T-cell (primary cell): Measurements from ENCODE around the gene FIBCD1. TPM values are rescaled to one million over a fixed set of nuclear protein-coding genes. Genes with fewer than 3 reads are reported as not detected.

Experiments used
- ATAC-seq, 4 experiments: fragments of 200-7000 bp in 3 of 4; fragments of 150-1000 bp in 1 of 4; cut with Tn5 transposase; replicated peaks in 1 of 4; 1 replicate in 3 of 4; 2 replicates in 1 of 4; pipeline ENCODE4 v1.10.0; 2021; ENCODE audit warnings: moderate library complexity in 3 of 4, mild to moderate bottlenecking in 2 of 4, moderate number of reproducible peaks in 1 of 4
- CTCF ChIA-PET, 2 donors: fragments of 300-600 bp; sonication (Branson Sonifier 250); formaldehyde crosslinking; loops; one replicate each; lab custom pipeline; 2022; ENCODE audit warnings: antibody characterized with exemption in 2 of 2; lab: Charles Lee
- POLR2A ChIA-PET, 2 donors: fragments of 300-600 bp; sonication (Branson Sonifier 250); formaldehyde crosslinking; loops; one replicate each; lab custom pipeline; 2022; ENCODE audit warnings: antibody characterized with exemption in 2 of 2; lab: Charles Lee
- DNase-seq, 35 experiments: peaks; one replicate each; pipeline versions ENCODE4 v3.0.0 to v3.0.0-alpha.2; 2013 to 2023
- H3K27ac ChIP-seq: one replicate; pipeline ENCODE4 v1.5.1; 2013; ENCODE audit warnings: low read length
- H3K27me3 ChIP-seq, 2 experiments: replicated peaks in 1 of 2; 1 replicate in 1 of 2; 2 replicates in 1 of 2; pipeline versions ENCODE4 v1.6.1 to v1.7.0; 2013; ENCODE audit warnings: low read length in 1 of 2, mixed read lengths in 1 of 2; ENCODE audit not compliant: control insufficient read depth in 2 of 2, insufficient read depth in 2 of 2; ENCODE audit errors: extremely low read depth in 1 of 2
- H3K36me3 ChIP-seq, 2 donors: 1 replicate in 1 of 2; 2 replicates in 1 of 2; pipeline versions ENCODE4 v1.6.1 to v1.7.0; 2013; ENCODE audit warnings: low read length in 1 of 2; ENCODE audit not compliant: control insufficient read depth in 2 of 2, insufficient read depth in 1 of 2; ENCODE audit errors: extremely low read depth in 1 of 2
- H3K4me1 ChIP-seq, 2 experiments: 1 replicate in 1 of 2; 2 replicates in 1 of 2; pipeline versions ENCODE4 v1.6.1 to v1.7.0; 2013; ENCODE audit warnings: low read length in 2 of 2, mixed read lengths in 1 of 2; ENCODE audit not compliant: insufficient read depth in 2 of 2, control insufficient read depth in 1 of 2; ENCODE audit errors: extremely low read depth in 1 of 2
- H3K4me3 ChIP-seq, 2 donors: 1 replicate in 1 of 2; 2 replicates in 1 of 2; pipeline versions ENCODE4 v1.5.1 to v1.7.0; 2013; ENCODE audit warnings: mild to moderate bottlenecking in 2 of 2, low read length in 1 of 2, moderate library complexity in 1 of 2; ENCODE audit not compliant: control insufficient read depth in 1 of 2; ENCODE audit errors: extremely low read depth in 1 of 2
- H3K9me3 ChIP-seq: 2 replicates; pipeline ENCODE4 v1.7.0; 2013
- H3K27ac Mint-ChIP-seq, 2 donors: one replicate each; pipeline ENCODE4 v1.8.0; 2020 to 2021; ENCODE audit warnings: mild to moderate bottlenecking in 2 of 2, mixed read lengths in 2 of 2
- H3K27me3 Mint-ChIP-seq, 2 donors: one replicate each; pipeline ENCODE4 v1.8.0; 2021 to 2022; ENCODE audit warnings: mixed read lengths in 2 of 2
- H3K36me3 Mint-ChIP-seq: one replicate; pipeline ENCODE4 v1.8.0; 2021; ENCODE audit warnings: mixed read lengths
- H3K4me1 Mint-ChIP-seq, 3 donors: one replicate each; pipeline ENCODE4 v1.8.0; 2020 to 2022; ENCODE audit warnings: mixed read lengths in 3 of 3, mild to moderate bottlenecking in 1 of 3
- H3K4me3 Mint-ChIP-seq, 3 donors: one replicate each; pipeline ENCODE4 v1.8.0; 2020 to 2022; ENCODE audit warnings: mild to moderate bottlenecking in 3 of 3, mixed read lengths in 3 of 3, moderate library complexity in 3 of 3
- H3K9me3 Mint-ChIP-seq, 3 donors: one replicate each; pipeline ENCODE4 v1.8.0; 2020 to 2022; ENCODE audit warnings: mixed read lengths in 3 of 3
- WGBS: methylation state at CpG from one replicate; pipeline ENCODE4 v1.1.5; 2013; ENCODE audit warnings: missing lambda C conversion rate; ENCODE audit not compliant: insufficient coverage; 5-methylcytosine and 5-hydroxymethylcytosine counted together
- total RNA-seq, 35 experiments: library from RNA in 6 of 35; stranded (reverse) in 6 of 35; fragments of 120-200 nt in 1 of 35; gene quantifications; one replicate each; pipeline versions ENCODE4 v1.2.1 to v1.2.4 and lab custom pipeline; 2013 to 2026

FIBCD1 gene
- total RNA-seq, 5 donors from 2014 or later (not counting 1 experiment from before 2014, with no cell fraction given) = not detected

DNA sequence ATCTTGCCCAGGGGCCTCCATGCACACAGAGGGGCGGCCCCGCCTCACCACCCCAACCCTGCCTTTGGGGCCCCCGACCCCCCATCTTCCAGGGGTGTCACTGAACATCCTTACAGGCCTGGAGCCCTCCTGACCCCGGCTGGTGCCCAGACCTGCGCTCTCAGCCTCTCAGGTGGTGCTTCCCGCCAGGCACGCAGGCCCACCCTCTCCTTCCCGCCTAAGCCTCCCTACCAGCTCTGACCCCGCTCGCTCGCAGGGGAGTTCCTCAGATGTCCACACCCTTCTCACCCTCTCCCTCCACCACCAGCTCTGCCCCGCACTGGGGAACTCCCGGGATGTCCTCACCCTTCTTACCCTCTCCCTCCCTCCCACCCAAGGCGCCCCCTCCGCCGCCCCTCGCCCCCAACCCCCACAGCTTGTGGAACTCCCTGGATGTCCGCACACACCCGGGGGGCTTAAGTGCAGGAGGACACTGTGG lies 30.1 kb downstream of the FIBCD1 start:
- H3K4me3 ChIP-seq = no peak overlapping the region
- no peaks in the 10 kb centered on the region for H3K36me3 ChIP-seq
- Mint-ChIP-seq H3K36me3 (no peaks in the 10 kb centered on the region), H3K9me3 (no peaks in the 10 kb centered on the region), H3K27me3 (peaks cover 0 to 9% of the 10 kb centered on the region in 2 donors), H3K4me3 (no peak overlapping the region), H3K4me1 (no peaks in the 10 kb centered on the region), H3K27ac (no peak overlapping the region)
- 78% methylated on average over 9 of the region's 19 CpGs for WGBS
- ChIA-PET POLR2A (no interaction called here), CTCF (no interaction called here)
- no peak for ATAC-seq
- no peak for DNase-seq
- H3K27ac ChIP-seq = no peak overlapping the region
- no peaks in the 10 kb centered on the region for H3K9me3 ChIP-seq
- peaks cover 0 to 23% of the 10 kb centered on the region in 2 experiments for H3K27me3 ChIP-seq
- H3K4me1 ChIP-seq = no peaks in the 10 kb centered on the region

DNA sequence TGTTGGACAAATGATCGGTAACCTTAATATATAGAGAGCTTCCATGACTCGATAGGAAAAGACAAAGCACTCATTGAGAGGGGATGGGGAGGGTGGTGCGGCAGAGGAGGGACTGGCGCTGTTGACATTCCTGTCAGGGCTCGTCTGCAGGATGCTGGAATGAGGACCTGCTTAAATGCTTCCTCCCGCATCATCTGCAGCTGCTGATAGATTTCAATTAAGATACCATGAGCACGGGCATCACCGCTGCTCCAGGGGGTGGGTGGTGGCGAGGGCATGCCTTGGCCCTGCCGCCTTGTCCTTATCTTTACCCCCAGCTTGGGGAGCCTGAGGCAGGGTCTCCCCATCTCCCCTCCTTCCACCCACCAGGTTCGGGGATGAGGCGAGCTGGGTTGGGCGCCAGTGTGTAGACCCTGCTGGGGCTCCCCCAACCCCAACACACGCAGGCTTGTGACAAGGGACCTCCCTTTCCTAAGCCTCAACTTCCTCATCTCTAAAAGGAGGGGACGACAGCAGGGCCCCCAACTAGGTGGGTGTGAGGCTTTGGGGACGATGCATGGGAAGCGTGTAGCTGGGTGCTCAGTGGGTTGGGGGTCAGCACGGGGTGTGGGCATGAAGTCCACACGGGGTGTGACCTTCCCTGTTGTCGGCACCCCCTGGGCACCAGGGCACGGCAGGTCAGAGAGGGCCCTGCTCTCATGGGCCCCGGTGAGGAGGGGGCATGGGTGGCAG lies 30.7 kb downstream of the FIBCD1 start:
- no peak for DNase-seq
- no peak overlapping the region for H3K27ac Mint-ChIP-seq

DNA sequence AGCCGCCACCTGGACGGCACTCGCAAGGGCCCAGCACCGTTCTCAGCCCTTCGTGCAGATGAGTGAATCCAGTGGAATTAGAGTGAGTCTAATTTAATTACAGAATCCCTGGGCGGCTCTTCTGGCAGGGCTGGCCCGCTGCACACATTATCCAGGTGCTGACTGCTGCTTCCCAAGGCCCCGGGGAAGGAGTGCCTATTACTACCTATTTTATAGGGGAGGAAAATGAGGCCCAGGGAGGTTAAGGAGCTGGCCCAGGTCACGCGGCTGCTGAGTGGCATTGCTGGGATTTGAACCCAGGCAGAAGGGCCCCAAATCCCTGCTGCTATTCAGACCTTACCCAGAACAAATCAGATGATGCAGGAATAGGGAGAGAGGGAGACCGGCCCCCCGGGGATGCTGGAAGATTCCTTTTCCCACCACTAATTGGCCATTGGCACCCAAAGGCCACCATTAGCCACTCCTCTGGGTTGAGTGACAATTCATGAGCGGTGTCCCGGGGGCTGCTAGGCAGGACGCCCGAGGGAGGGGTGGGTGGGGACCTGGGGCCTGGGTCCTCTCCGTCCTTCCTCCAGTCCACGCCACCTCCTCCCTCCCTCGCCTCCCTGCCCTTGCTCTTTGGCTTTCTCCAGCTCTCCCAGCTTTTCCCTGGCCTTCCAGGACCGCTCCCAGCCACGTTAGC lies 32.2 kb downstream of the FIBCD1 start:
- ChIA-PET CTCF (no interaction called here), POLR2A (no interaction called here)
- Histone ChIP-seq H3K4me1 (no peaks in the 10 kb centered on the region), H3K27me3 (peaks cover 0 to 37% of the 10 kb centered on the region in 2 experiments), H3K27ac (no peak overlapping the region), H3K9me3 (no peaks in the 10 kb centered on the region), H3K36me3 (no peaks in the 10 kb centered on the region), H3K4me3 (no peak overlapping the region)
- ATAC-seq = no peak
- H3K4me1 Mint-ChIP-seq = no peaks in the 10 kb centered on the region
- WGBS = 76% methylated on average over 12 of the region's 21 CpGs
- H3K9me3 Mint-ChIP-seq = no peaks in the 10 kb centered on the region
- peaks cover 0 to 11% of the 10 kb centered on the region in 2 donors for H3K27me3 Mint-ChIP-seq
- H3K4me3 Mint-ChIP-seq = no peak overlapping the region
- H3K36me3 Mint-ChIP-seq = no peaks in the 10 kb centered on the region
- no peak overlapping the region for H3K27ac Mint-ChIP-seq
- DNase-seq = no peak

More for the DNA sequence above, 30.7 kb downstream of the FIBCD1 start:
- POLR2A ChIA-PET = no interaction called here
- Mint-ChIP-seq H3K4me3 (no peak overlapping the region), H3K4me1 (no peaks in the 10 kb centered on the region), H3K36me3 (no peaks in the 10 kb centered on the region), H3K27me3 (peaks cover 0 to 11% of the 10 kb centered on the region in 2 donors), H3K9me3 (no peaks in the 10 kb centered on the region)
- Histone ChIP-seq H3K4me3 (no peak overlapping the region), H3K27ac (no peak overlapping the region), H3K36me3 (no peaks in the 10 kb centered on the region), H3K4me1 (no peaks in the 10 kb centered on the region), H3K27me3 (peaks cover 0 to 28% of the 10 kb centered on the region in 2 experiments), H3K9me3 (no peaks in the 10 kb centered on the region)
- ATAC-seq = no peak
- WGBS = 68% methylated on average over 14 of the region's 22 CpGs
- CTCF ChIA-PET = no interaction called here

DNA sequence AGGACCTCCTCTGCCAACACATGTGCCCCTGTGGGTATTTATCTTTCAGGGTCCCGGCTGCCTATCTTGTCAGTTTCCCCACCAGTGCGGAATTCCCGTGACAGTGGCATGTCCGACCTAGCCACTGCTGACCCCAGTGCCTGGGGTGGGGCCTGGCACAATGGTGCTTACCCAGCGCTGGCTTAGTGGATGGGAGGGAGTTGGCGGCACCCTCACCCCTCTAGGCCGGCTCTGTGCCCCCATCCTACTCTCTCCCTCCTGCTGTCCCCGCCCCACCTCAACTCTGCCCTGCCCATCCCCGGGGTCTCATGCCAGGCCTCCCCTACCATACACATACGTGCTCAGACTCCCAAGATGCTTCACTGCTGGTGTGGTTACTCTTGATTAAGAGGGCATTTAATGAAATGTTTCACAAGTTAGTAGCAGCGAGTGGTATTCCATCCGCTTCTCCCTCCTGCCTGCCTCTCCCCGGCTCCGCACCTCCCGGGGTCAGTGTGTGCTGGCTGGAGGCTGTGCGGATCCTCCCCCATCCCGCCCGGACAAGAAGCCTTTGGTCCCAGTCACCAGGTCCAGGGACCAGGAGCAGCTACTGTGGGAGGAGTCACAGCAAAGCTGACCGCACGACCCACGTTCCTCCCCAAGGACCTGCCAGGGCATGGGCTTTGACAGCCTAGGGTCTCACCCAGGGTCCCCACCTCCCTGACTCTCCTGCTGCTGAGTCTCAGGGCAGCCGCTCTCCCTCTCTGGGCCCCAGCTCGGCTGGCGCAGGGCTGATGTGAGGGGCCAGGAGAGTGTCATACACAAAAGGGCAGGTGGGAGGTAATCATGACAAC lies 32.9 kb downstream of the FIBCD1 start:
- Histone ChIP-seq H3K9me3 (no peaks in the 10 kb centered on the region), H3K4me3 (no peak overlapping the region), H3K27ac (no peak overlapping the region), H3K27me3 (peaks cover 0 to 37% of the 10 kb centered on the region in 2 experiments), H3K36me3 (no peaks in the 10 kb centered on the region), H3K4me1 (no peaks in the 10 kb centered on the region)
- ChIA-PET CTCF (no interaction called here), POLR2A (no interaction called here)
- ATAC-seq (no peak), DNase-seq (no peak)
- Mint-ChIP-seq H3K4me3 (no peak overlapping the region), H3K4me1 (no peaks in the 10 kb centered on the region), H3K27ac (no peak overlapping the region), H3K9me3 (no peaks in the 10 kb centered on the region), H3K36me3 (no peaks in the 10 kb centered on the region), H3K27me3 (peaks cover 0 to 11% of the 10 kb centered on the region in 2 donors)
- WGBS = 86% methylated on average over 10 of the region's 24 CpGs

DNA sequence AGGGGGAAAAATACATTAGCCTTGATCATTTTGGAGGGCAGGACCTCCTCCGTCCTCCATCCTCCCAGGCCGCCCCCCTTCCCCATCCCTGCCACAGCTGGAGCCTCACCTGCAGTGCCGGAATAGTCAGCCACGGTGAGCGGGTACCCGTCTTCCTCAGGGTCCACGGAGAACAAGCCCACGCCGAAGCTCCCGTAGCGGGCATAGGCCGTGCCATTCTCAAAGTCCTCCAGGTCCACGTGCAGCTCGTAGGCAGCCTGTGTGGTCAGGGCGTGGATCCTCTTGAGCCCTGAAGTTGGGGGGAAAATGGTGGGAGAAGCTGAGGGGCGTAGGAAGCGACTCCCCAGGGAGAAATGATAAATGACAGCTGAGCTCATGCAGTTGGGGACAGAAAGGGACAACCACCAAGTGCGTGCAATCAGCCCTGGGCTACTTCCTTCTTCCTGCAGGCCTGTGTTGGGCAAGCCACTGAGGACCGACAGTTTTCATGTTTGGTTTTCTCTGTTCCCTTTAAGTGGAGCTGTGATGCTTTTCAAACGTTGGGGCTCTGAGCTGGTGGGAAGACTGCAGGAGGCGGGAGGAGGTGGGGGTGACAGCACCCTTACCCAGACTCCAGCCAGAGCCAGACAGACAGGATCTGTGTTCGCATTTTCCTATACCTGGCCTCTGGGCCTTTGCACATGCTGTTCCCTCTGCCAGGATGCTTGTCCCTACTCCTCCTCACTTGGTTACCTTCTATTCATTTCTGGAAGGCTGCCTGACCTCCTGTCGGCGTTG lies 33.7 kb downstream of the FIBCD1 start:
- ChIA-PET POLR2A (no interaction called here), CTCF (no interaction called here)
- Histone ChIP-seq H3K4me3 (no peak overlapping the region), H3K36me3 (no peaks in the 10 kb centered on the region), H3K4me1 (no peaks in the 10 kb centered on the region), H3K27me3 (peaks cover 0 to 44% of the 10 kb centered on the region in 2 experiments), H3K9me3 (no peaks in the 10 kb centered on the region), H3K27ac (no peak overlapping the region)
- Mint-ChIP-seq H3K4me3 (no peak overlapping the region), H3K27ac (no peak overlapping the region), H3K27me3 (peaks cover 0 to 10% of the 10 kb centered on the region in 2 donors), H3K9me3 (no peaks in the 10 kb centered on the region), H3K36me3 (no peaks in the 10 kb centered on the region), H3K4me1 (no peaks in the 10 kb centered on the region)
- no peak for ATAC-seq
- DNase-seq = no peak
- WGBS = 84% methylated on average over 15 of the region's 24 CpGs
